Mesenchymal stem cell (in vitro differentiated cells and primary cell): ENCODE measurements around the gene MFRP.
A peak's percentile ranks its signal among the peaks of the same experiment; 100 is the strongest.

Experiments
- DNase-seq: peaks from one replicate; pipeline ENCODE4 v3.0.0-alpha.2; 2013
- H2AFZ ChIP-seq: one replicate; pipeline ENCODE4 v1.6.1; 2013; ENCODE audit warnings: low read depth, mild to moderate bottlenecking, control low read depth, inconsistent platforms, low read length, moderate library complexity
- H2AK5ac ChIP-seq: 2 replicates; pipeline ENCODE4 v1.6.1; 2013; ENCODE audit warnings: low read length, moderate library complexity, mild to moderate bottlenecking, inconsistent platforms; ENCODE audit not compliant: severe bottlenecking
- H2BK120ac ChIP-seq: one replicate; pipeline ENCODE4 v1.6.1; 2013; ENCODE audit warnings: low read depth, mild to moderate bottlenecking, inconsistent platforms, low read length, moderate library complexity
- H2BK12ac ChIP-seq, 2 experiments: one replicate each; pipeline ENCODE4 v1.6.1; 2013; ENCODE audit warnings: inconsistent platforms in 2 of 2, low read length in 2 of 2, mild to moderate bottlenecking in 2 of 2, moderate library complexity in 2 of 2, control low read depth in 1 of 2
- H2BK15ac ChIP-seq: one replicate; pipeline ENCODE4 v1.6.1; 2013; ENCODE audit warnings: mild to moderate bottlenecking, low read depth, inconsistent platforms; ENCODE audit not compliant: poor library complexity, severe bottlenecking
- H2BK5ac ChIP-seq: 2 replicates; pipeline ENCODE4 v1.6.1; 2013; ENCODE audit warnings: low read depth, mild to moderate bottlenecking, low read length, control low read depth, inconsistent platforms; ENCODE audit not compliant: poor library complexity, severe bottlenecking
- H3K14ac ChIP-seq, 2 experiments: one replicate each; pipeline ENCODE4 v1.6.1; 2013; ENCODE audit warnings: inconsistent platforms in 2 of 2, low read length in 2 of 2, control low read depth in 1 of 2, mild to moderate bottlenecking in 1 of 2, moderate library complexity in 1 of 2
- H3K18ac ChIP-seq, 2 experiments: one replicate each; pipeline ENCODE4 v1.6.1; 2013; ENCODE audit warnings: inconsistent platforms in 2 of 2, low read length in 2 of 2, control low read depth in 1 of 2, low read depth in 1 of 2, mild to moderate bottlenecking in 1 of 2
- H3K23ac ChIP-seq, 2 experiments: one replicate each; pipeline ENCODE4 v1.6.1; 2013; ENCODE audit warnings: inconsistent platforms in 2 of 2, low read length in 2 of 2, mild to moderate bottlenecking in 2 of 2, moderate library complexity in 2 of 2, control low read depth in 1 of 2
- H3K27ac ChIP-seq: 2 replicates; pipeline ENCODE4 v1.5.1; 2013; ENCODE audit warnings: mild to moderate bottlenecking, moderate library complexity, low read length, control low read depth, inconsistent platforms; ENCODE audit not compliant: poor library complexity, severe bottlenecking
- H3K27me3 ChIP-seq, 2 experiments: 2 replicates each; pipeline versions ENCODE4 v1.6.1 to v1.7.0; 2013; ENCODE audit warnings: low read length in 2 of 2, mild to moderate bottlenecking in 2 of 2, moderate library complexity in 2 of 2, control low read depth in 1 of 2, inconsistent platforms in 1 of 2; ENCODE audit not compliant: control insufficient read depth in 1 of 2, insufficient read depth in 1 of 2
- H3K36me3 ChIP-seq, 2 experiments: 2 replicates each; pipeline versions ENCODE4 v1.6.1 to v1.7.0; 2013; ENCODE audit warnings: low read length in 2 of 2, control low read depth in 1 of 2, inconsistent platforms in 1 of 2, low read depth in 1 of 2, mild to moderate bottlenecking in 1 of 2; ENCODE audit not compliant: insufficient read depth in 2 of 2, control insufficient read depth in 1 of 2
- H3K4ac ChIP-seq, 2 experiments: one replicate each; pipeline ENCODE4 v1.6.1; 2013; ENCODE audit warnings: inconsistent platforms in 2 of 2, low read length in 2 of 2, mild to moderate bottlenecking in 2 of 2, moderate library complexity in 2 of 2, control low read depth in 1 of 2, low read depth in 1 of 2
- H3K4me1 ChIP-seq: 2 replicates; pipeline ENCODE4 v1.6.1; 2013; ENCODE audit warnings: low read depth, low read length, control low read depth; ENCODE audit not compliant: control insufficient read depth, insufficient read depth
- H3K4me2 ChIP-seq: 2 replicates; pipeline ENCODE4 v1.6.1; 2013; ENCODE audit warnings: low read length, mild to moderate bottlenecking, inconsistent platforms; ENCODE audit not compliant: poor library complexity, severe bottlenecking
- H3K4me3 ChIP-seq, 2 experiments: 2 replicates each; pipeline versions ENCODE4 v1.5.1 to v1.7.0; 2013; ENCODE audit warnings: low read length in 2 of 2, mild to moderate bottlenecking in 2 of 2, control low read depth in 1 of 2, low read depth in 1 of 2; ENCODE audit not compliant: insufficient read depth in 1 of 2
- H3K79me1 ChIP-seq: replicated peaks from 2 replicates; pipeline ENCODE4 v1.6.1; 2013; ENCODE audit warnings: mild to moderate bottlenecking, control low read depth, low read length, inconsistent platforms; ENCODE audit not compliant: poor library complexity, severe bottlenecking
- H3K9ac ChIP-seq: 2 replicates; pipeline ENCODE4 v1.7.0; 2013; ENCODE audit warnings: mild to moderate bottlenecking, low read length, moderate library complexity
- H3K9me3 ChIP-seq: 2 replicates; pipeline ENCODE4 v1.7.0; 2013; ENCODE audit warnings: mild to moderate bottlenecking, low read length; ENCODE audit not compliant: control insufficient read depth
- H4K8ac ChIP-seq: one replicate; pipeline ENCODE4 v1.6.1; 2013; ENCODE audit warnings: inconsistent platforms, mild to moderate bottlenecking, low read length, moderate library complexity
- H4K91ac ChIP-seq: one replicate; pipeline ENCODE4 v1.6.1; 2013; ENCODE audit warnings: mild to moderate bottlenecking, low read length, inconsistent platforms
- WGBS: methylation state at CpG from one replicate; pipeline ENCODE4 v1.1.7; 2013; ENCODE audit warnings: mixed read lengths; 5-methylcytosine and 5-hydroxymethylcytosine counted together

Gene MFRP

GRCh38 chr11:119369132-119369925, 22.8 kb upstream of the MFRP start:
- no peak overlapping the region for H2BK120ac ChIP-seq
- no peaks in the 10 kb centered on the region for H3K79me1 ChIP-seq
- no peak overlapping the region for H3K27ac ChIP-seq
- no peak overlapping the region for H3K4me2 ChIP-seq
- H3K9ac ChIP-seq = no peak overlapping the region
- H3K27me3 ChIP-seq = peaks cover 15 to 84% of the 10 kb centered on the region in 2 experiments
- H3K36me3 ChIP-seq = no peaks in the 10 kb centered on the region
- peaks cover 6% of the 10 kb centered on the region for H3K4me1 ChIP-seq
- H3K14ac ChIP-seq = no peak overlapping the region
- H2AK5ac ChIP-seq = no peak overlapping the region
- H4K8ac ChIP-seq = no peak overlapping the region
- no peaks in the 10 kb centered on the region for H3K9me3 ChIP-seq
- WGBS = 70% methylated on average over 13 of the region's 13 CpGs
- no peak overlapping the region for H3K4ac ChIP-seq
- DNase-seq = no peak
- no peak overlapping the region for H2AFZ ChIP-seq
- no peak overlapping the region for H2BK15ac ChIP-seq
- H3K18ac ChIP-seq = no peak overlapping the region
- no peak overlapping the region for H3K23ac ChIP-seq
- no peak overlapping the region for H3K4me3 ChIP-seq
- no peak overlapping the region for H2BK5ac ChIP-seq
- H2BK12ac ChIP-seq = no peak overlapping the region
- H4K91ac ChIP-seq = no peak overlapping the region

GRCh38 chr11:119368121-119369034, 21.9 kb upstream of the MFRP start:
- peak overlapping the region in 1 of 2 experiments; percentile 54 for H2BK12ac ChIP-seq
- peaks cover 14% of the 10 kb centered on the region for H3K4me1 ChIP-seq
- no peaks in the 10 kb centered on the region for H3K36me3 ChIP-seq
- no peak overlapping the region for H2AFZ ChIP-seq
- no peak overlapping the region for H3K4me3 ChIP-seq
- H3K9ac ChIP-seq = no peak overlapping the region
- peak overlapping the region in 1 of 2 experiments; percentile 32 for H3K23ac ChIP-seq
- H2BK120ac ChIP-seq = no peak overlapping the region
- WGBS = 60% methylated on average over 16 of the region's 17 CpGs
- H3K14ac ChIP-seq = no peak overlapping the region
- H2BK15ac ChIP-seq = peak overlapping the region; percentile 63
- H3K18ac ChIP-seq = peak overlapping the region in 1 of 2 experiments; percentile 76
- no peak overlapping the region for H3K27ac ChIP-seq
- H3K27me3 ChIP-seq = peaks cover 18 to 87% of the 10 kb centered on the region in 2 experiments
- H2AK5ac ChIP-seq = no peak overlapping the region
- no peaks in the 10 kb centered on the region for H3K9me3 ChIP-seq
- H3K4ac ChIP-seq = no peak overlapping the region
- no peaks in the 10 kb centered on the region for H3K79me1 ChIP-seq
- peak overlapping the region; percentile 43 for H4K91ac ChIP-seq
- peak; percentile 48 for DNase-seq
- no peak overlapping the region for H3K4me2 ChIP-seq
- peak overlapping the region; percentile 7 for H4K8ac ChIP-seq
- no peak overlapping the region for H2BK5ac ChIP-seq

- H3K18ac ChIP-seq = peak overlapping the region in 1 of 2 experiments; percentile 37
Measured at GRCh38 chr11:119367661-119368120, 21.2 kb upstream of the MFRP start.

More at GRCh38 chr11:119367661-119368120, 21.2 kb upstream of the MFRP start:
- Histone ChIP-seq H3K4me3 (no peak overlapping the region), H2BK5ac (no peak overlapping the region), H3K79me1 (no peaks in the 10 kb centered on the region), H4K8ac (no peak overlapping the region), H2AFZ (no peak overlapping the region), H2BK120ac (no peak overlapping the region), H3K36me3 (no peaks in the 10 kb centered on the region), H3K4me1 (peaks cover 16% of the 10 kb centered on the region), H3K9ac (no peak overlapping the region), H3K4me2 (no peak overlapping the region), H3K4ac (no peak overlapping the region), H3K23ac (no peak overlapping the region), H3K14ac (no peak overlapping the region), H2BK15ac (no peak overlapping the region), H3K27me3 (peaks cover 24 to 87% of the 10 kb centered on the region in 2 experiments), H4K91ac (no peak overlapping the region), H3K9me3 (no peaks in the 10 kb centered on the region), H3K27ac (no peak overlapping the region), H2AK5ac (no peak overlapping the region), H2BK12ac (peak overlapping the region in 1 of 2 experiments; percentile 21)
- WGBS = 75% methylated on average over 9 of the region's 9 CpGs
- no peak for DNase-seq
